GM23338 (cell line): Measurements from ENCODE around the gene VPS41. TPM values are rescaled to one million over a fixed set of nuclear protein-coding genes. Genes with fewer than 3 reads are reported as not detected.

Source experiments
- CREB1 ChIP-seq: fragments of 250-450 bp; sonication (Bioruptor Pico); IDR thresholded peaks from 2 replicates; pipeline ENCODE4 v1.5.0; 2020; ENCODE audit warnings: low read depth, mild to moderate bottlenecking, moderate library complexity
- ETS1 ChIP-seq: IDR thresholded peaks from 2 replicates; pipeline ENCODE4 v1.6.1; 2016; ENCODE audit warnings: antibody characterized with exemption
- EZH2 ChIP-seq: fragments of 200-600 bp; sonication (generic); IDR thresholded peaks from one replicate; pipeline ENCODE4 v1.8.0; 2017; ENCODE audit warnings: antibody characterized with exemption, mild to moderate bottlenecking, low read depth; ENCODE audit not compliant: unreplicated experiment
- REST ChIP-seq: IDR thresholded peaks from one replicate; pipeline ENCODE4 v1.6.1; 2018; ENCODE audit warnings: antibody characterized with exemption; ENCODE audit not compliant: unreplicated experiment
- ZNF462 ChIP-seq: fragments of 250-450 bp; sonication (Bioruptor Pico); IDR thresholded peaks from 2 replicates; pipeline ENCODE4 v1.5.0; 2020; ENCODE audit warnings: mild to moderate bottlenecking, moderate library complexity
- polyA plus RNA-seq: library from polyadenylated mRNA; unstranded; fragments of >200 nt; fragmentation: Nextera tagmentation; extraction: Ambion mirVana; gene quantifications from 2 replicates; pipeline ENCODE4 v1.2.1, GENCODE V29; 2016
- total RNA-seq: library from RNA; depleted of rRNA; stranded (reverse); fragments of >200 nt; shearing (Covaris generic); gene quantifications from 2 replicates; pipeline ENCODE4 v1.2.3, GENCODE V29; 2014

VPS41 gene
- total and polyA plus RNA-seq, 2 experiments from 2014 or later: 20.2 to 41.2 TPM

GRCh38 chr7:38777609-38778008 is 131.4 kb downstream of the VPS41 start (continued):
- TF ChIP-seq ZNF462 (CRISPR knock-in tag) (no peak), ETS1 (no peak), EZH2 (no peak), REST (no peak), CREB1 (no peak)
